Endothelial cell of umbilical vein (primary cell): Measurements from ENCODE around the gene PHLDB2. TPM values are rescaled to one million over a fixed set of nuclear protein-coding genes. Genes with fewer than 3 reads are reported as not detected.

Experiments
- BruUV-seq: library from RNA; stranded (reverse); fragments of 400-500 nt; replicated peaks from 2 replicates; lab custom pipeline; 2021; lab: Mats Ljungman, UMichigan
- CTCF ChIA-PET: fragments of 300-600, 350-600 bp; sonication (Branson Sonifier 250); formaldehyde crosslinking; loops from one replicate; lab custom pipeline; 2021; ENCODE audit warnings: antibody characterized with exemption, inconsistent platforms; lab: Charles Lee
- POLR2A ChIA-PET: fragments of 300-600, 350-600 bp; sonication (Branson Sonifier 250); formaldehyde crosslinking; loops from one replicate; lab custom pipeline; 2021; ENCODE audit warnings: antibody characterized with exemption, inconsistent platforms; lab: Charles Lee
- DNase-seq: peaks from one replicate; pipeline ENCODE4 v3.0.0-alpha.2; 2011; ENCODE audit warnings: low read depth, low spot score
- FAIRE-seq: peaks from 2 replicates; lab custom pipeline; 2011; peaks lifted over from hg19 to GRCh38; lab: Jason Lieb, UNC
- H2AFZ ChIP-seq: 2 replicates; pipeline ENCODE4 v1.6.0; 2012; ENCODE audit warnings: low read depth, low read length, control low read depth, inconsistent platforms
- H3K27ac ChIP-seq: 2 replicates; pipeline ENCODE4 v1.5.1; 2011; ENCODE audit warnings: low read depth, mild to moderate bottlenecking, control low read depth, low read length, moderate library complexity; ENCODE audit not compliant: insufficient read depth
- H3K27me3 ChIP-seq, 2 experiments: 2 replicates each; pipeline versions ENCODE4 v1.6.0 to v1.6.1; 2011; ENCODE audit warnings: low read length in 2 of 2, mixed read lengths in 1 of 2; ENCODE audit not compliant: control insufficient read depth in 2 of 2, insufficient read depth in 2 of 2
- H3K36me3 ChIP-seq, 2 experiments: 2 replicates in 1 of 2; 3 replicates in 1 of 2; pipeline ENCODE4 v1.5.1; 2011; ENCODE audit warnings: low read length in 2 of 2, mild to moderate bottlenecking in 1 of 2, moderate library complexity in 1 of 2; ENCODE audit not compliant: control insufficient read depth in 2 of 2, insufficient read depth in 2 of 2; ENCODE audit errors: extremely low read depth in 1 of 2
- H3K4me1 ChIP-seq: 3 replicates; pipeline ENCODE4 v1.5.1; 2011; ENCODE audit warnings: mild to moderate bottlenecking, low read length; ENCODE audit not compliant: control insufficient read depth, insufficient read depth; ENCODE audit errors: extremely low read depth
- H3K4me2 ChIP-seq: 2 replicates; pipeline ENCODE4 v1.6.1; 2011; ENCODE audit warnings: low read length, control low read depth, mixed read lengths; ENCODE audit not compliant: insufficient read depth
- H3K4me3 ChIP-seq, 3 experiments: fragments of 200-600 bp in 1 of 3; sonication (generic), shearing (Covaris generic) in 1 of 3; replicated peaks in 1 of 3; 2 replicates each; pipeline ENCODE4 v1.5.1; 2011 to 2016; ENCODE audit warnings: control low read depth in 3 of 3, low read length in 3 of 3, mild to moderate bottlenecking in 2 of 3, inconsistent platforms in 1 of 3, low read depth in 1 of 3, moderate library complexity in 1 of 3; ENCODE audit not compliant: insufficient read depth in 1 of 3
- H3K79me2 ChIP-seq: 2 replicates; pipeline ENCODE4 v1.6.0; 2012; ENCODE audit warnings: low read length, inconsistent platforms; ENCODE audit not compliant: control insufficient read depth, insufficient read depth
- H3K9ac ChIP-seq: replicated peaks from 2 replicates; pipeline ENCODE3; 2011; ENCODE audit warnings: low read length, control low read depth; ENCODE audit not compliant: insufficient read depth; ENCODE audit errors: extremely low read depth
- H3K9me1 ChIP-seq: replicated peaks from 3 replicates; pipeline ENCODE4 v1.6.0; 2011; ENCODE audit warnings: mild to moderate bottlenecking, low read length; ENCODE audit not compliant: control insufficient read depth, insufficient read depth; ENCODE audit errors: extremely low read depth
- H3K9me3 ChIP-seq: replicated peaks from 2 replicates; pipeline ENCODE4 v1.5.1; 2012; ENCODE audit warnings: low read length, inconsistent platforms; ENCODE audit not compliant: control insufficient read depth, insufficient read depth
- H4K20me1 ChIP-seq: replicated peaks from 2 replicates; pipeline ENCODE3; 2011; ENCODE audit warnings: mild to moderate bottlenecking, low read length; ENCODE audit not compliant: control insufficient read depth, insufficient read depth; ENCODE audit errors: extremely low read depth
- EZH2 ChIP-seq: IDR thresholded peaks from 2 replicates; pipeline ENCODE4 v1.6.1; 2012; ENCODE audit warnings: borderline replicate concordance, low read depth, mild to moderate bottlenecking, moderate library complexity, low read length, inconsistent platforms; ENCODE audit not compliant: severe bottlenecking
- FOS ChIP-seq: IDR thresholded peaks from 2 replicates; pipeline ENCODE4 v1.6.1; 2011; ENCODE audit warnings: mild to moderate bottlenecking, low read length, moderate library complexity, borderline replicate concordance; ENCODE audit not compliant: insufficient read depth
- GATA2 ChIP-seq: IDR thresholded peaks from 2 replicates; pipeline ENCODE4 v1.7.0; 2011; ENCODE audit warnings: low read depth, mild to moderate bottlenecking, moderate library complexity, mixed read lengths, low read length; ENCODE audit not compliant: insufficient read length, insufficient read depth
- MAX ChIP-seq: IDR thresholded peaks from 2 replicates; pipeline ENCODE4 v1.6.1; 2011; ENCODE audit not compliant: insufficient read depth, insufficient read length
- POLR2A ChIP-seq: IDR thresholded peaks from 2 replicates; pipeline ENCODE4 v1.6.1; 2012; ENCODE audit warnings: low read depth, mild to moderate bottlenecking, control low read depth, low read length
- dilution Hi-C: fragments of 300-500 bp; cut with MboI; formaldehyde crosslinking; loops from one replicate; pipeline ENCODE4 v1.15.0; 2019; ENCODE audit warnings: low sequenced_read_pairs; ENCODE audit not compliant: extremely low pct_ligation_motif_present
- intact Hi-C: fragments of 100-400 bp; cut with micrococcal nuclease; formaldehyde crosslinking; loops from one replicate; pipeline ENCODE4 v1.10.0; 2022
- polyA plus RNA-seq, 4 experiments: library from polyadenylated mRNA; depleted of rRNA in 3 of 4; stranded (reverse) in 3 of 4; unstranded in 1 of 4; fragments of >200 nt; gene quantifications; 2 replicates each; pipeline versions ENCODE4 v1.2.1 to v1.2.3, GENCODE V29; 2011 to 2012; ENCODE audit warnings: missing spikeins in 1 of 4
- total RNA-seq: library from RNA; stranded (reverse); gene quantifications from 2 replicates; pipeline ENCODE4 v1.2.3, GENCODE V29; 2021

PHLDB2 gene
- total and polyA plus RNA-seq, 2 donors (not counting 3 experiments of a cell fraction or from before 2014, with no cell fraction given) = 22.4 to 104 TPM

GRCh38 chr3:112001526-112001925 is 142.5 kb downstream of the PHLDB2 start:
- Histone ChIP-seq H3K9me3 (no peaks in the 10 kb centered on the region), H3K79me2 (no peaks in the 10 kb centered on the region), H3K27ac (no peak overlapping the region), H2AFZ (no peak overlapping the region), H4K20me1 (no peaks in the 10 kb centered on the region), H3K36me3 (no peaks in the 10 kb centered on the region), H3K4me3 (no peak overlapping the region), H3K9ac (no peak overlapping the region), H3K4me2 (no peak overlapping the region), H3K4me1 (peaks cover 10% of the 10 kb centered on the region), H3K9me1 (no peaks in the 10 kb centered on the region), H3K27me3 (no peaks in the 10 kb centered on the region)
- intact Hi-C loops = no loop called here
- no TSS peak for BruUV-seq
- DNase-seq (no peak), FAIRE-seq (no peak)
- dilution Hi-C loops = no loop called here
- POLR2A ChIA-PET = no interaction called here
- no peak for TF ChIP-seq MAX
- TF ChIP-seq FOS = no peak
- TF ChIP-seq GATA2 = no peak
- no peak for TF ChIP-seq POLR2A
- CTCF ChIA-PET = interaction anchor here (0.7 to 7.2 kb wide), 6 partner anchors 10 to 41 kb away, joined by 3 to 61 read pairs (median 4); no protein-coding TSS in a partner anchor

- no peak for FAIRE-seq
- POLR2A ChIA-PET = no interaction called here
- H3K27ac ChIP-seq = no peak overlapping the region
Measured at GRCh38 chr3:112002096-112002971, 143.3 kb downstream of the PHLDB2 start.

More at GRCh38 chr3:112002096-112002971, 143.3 kb downstream of the PHLDB2 start:
- CTCF ChIA-PET = interaction anchor here (1.2 to 7.2 kb wide), 3 partner anchors 9 to 13 kb away, joined by 4 to 61 read pairs (median 51); no protein-coding TSS in a partner anchor
- DNase-seq = peak; percentile 8
- no peaks in the 10 kb centered on the region for H4K20me1 ChIP-seq
- H2AFZ ChIP-seq = no peak overlapping the region
- TF ChIP-seq EZH2 = no peak
- peak; percentile 80 for TF ChIP-seq FOS
- no TSS peak for BruUV-seq
- no peak overlapping the region for H3K9ac ChIP-seq
- H3K4me1 ChIP-seq = peaks cover 10% of the 10 kb centered on the region
- H3K4me2 ChIP-seq = no peak overlapping the region
- intact Hi-C loops (no loop called here), dilution Hi-C loops (no loop called here)
- H3K9me1 ChIP-seq = no peaks in the 10 kb centered on the region
- H3K9me3 ChIP-seq = no peaks in the 10 kb centered on the region
- no peaks in the 10 kb centered on the region for H3K27me3 ChIP-seq
- no peaks in the 10 kb centered on the region for H3K36me3 ChIP-seq
- H3K79me2 ChIP-seq = no peaks in the 10 kb centered on the region
- H3K4me3 ChIP-seq = no peak overlapping the region
